A549 (cell line): ENCODE measurements around the gene NT5C.

Experiments
- CHD2 ChIP-seq: fragments of 150-350 bp; IDR thresholded peaks from 2 replicates; pipeline ENCODE4 v1.6.1; 2014; ENCODE audit warnings: low read length; ENCODE audit not compliant: partially characterized antibody
- CTCF ChIP-seq: fragments of >200 bp; sonication (Bioruptor Twin); formaldehyde crosslinking; IDR thresholded peaks from 3 replicates; pipeline ENCODE4 v1.5.1; 2016
- JUN ChIP-seq, 2 experiments: fragments of >200 bp; sonication (Bioruptor Twin); formaldehyde crosslinking; IDR thresholded peaks; 2 replicates in 1 of 2; 3 replicates in 1 of 2; pipeline ENCODE4 v1.6.1; 2016 to 2017
- PHF8 ChIP-seq: fragments of 200-600 bp; sonication (generic); IDR thresholded peaks from 2 replicates; pipeline ENCODE4 v1.6.1; 2016; ENCODE audit warnings: low read depth, mild to moderate bottlenecking, antibody characterized with exemption, moderate library complexity, borderline replicate concordance
- POLR2A ChIP-seq: IDR thresholded peaks from 2 replicates; pipeline ENCODE4 v1.6.1; 2012; ENCODE audit warnings: mild to moderate bottlenecking, low read length
- SREBF2 ChIP-seq: fragments of 450-650 bp; IDR thresholded peaks from 2 replicates; pipeline ENCODE4 v1.6.1; 2014; ENCODE audit warnings: mild to moderate bottlenecking, moderate library complexity
- ZFP36 ChIP-seq: fragments of 450-650 bp; IDR thresholded peaks from 2 replicates; pipeline ENCODE4 v1.6.1; 2014; ENCODE audit warnings: borderline replicate concordance; ENCODE audit not compliant: partially characterized antibody

- TF ChIP-seq CTCF = no peak
- no peak for TF ChIP-seq ZFP36
- TF ChIP-seq PHF8 = no peak
- TF ChIP-seq JUN (IDR thresholded peaks at IDR 0.05) = no peak
- no peak for TF ChIP-seq CHD2
- no peak for TF ChIP-seq SREBF2
- no peak for TF ChIP-seq POLR2A
Measured at GRCh38 chr17:75098861-75099260, 32.7 kb downstream of the NT5C start.
